Measurements from ENCODE around the gene ACTR3C. TPM values are rescaled to one million over a fixed set of nuclear protein-coding genes. Genes with fewer than 3 reads are reported as not detected.
A peak's percentile ranks its signal among the peaks of the same experiment; 100 is the strongest.

The ACTR3C gene
- total and polyA plus RNA-seq, 10 of the 15 experiments (the other 5 are each of a cell fraction or from before 2014, with no cell fraction given): 2.0 to 10.2 (median 6.3) TPM

DNA sequence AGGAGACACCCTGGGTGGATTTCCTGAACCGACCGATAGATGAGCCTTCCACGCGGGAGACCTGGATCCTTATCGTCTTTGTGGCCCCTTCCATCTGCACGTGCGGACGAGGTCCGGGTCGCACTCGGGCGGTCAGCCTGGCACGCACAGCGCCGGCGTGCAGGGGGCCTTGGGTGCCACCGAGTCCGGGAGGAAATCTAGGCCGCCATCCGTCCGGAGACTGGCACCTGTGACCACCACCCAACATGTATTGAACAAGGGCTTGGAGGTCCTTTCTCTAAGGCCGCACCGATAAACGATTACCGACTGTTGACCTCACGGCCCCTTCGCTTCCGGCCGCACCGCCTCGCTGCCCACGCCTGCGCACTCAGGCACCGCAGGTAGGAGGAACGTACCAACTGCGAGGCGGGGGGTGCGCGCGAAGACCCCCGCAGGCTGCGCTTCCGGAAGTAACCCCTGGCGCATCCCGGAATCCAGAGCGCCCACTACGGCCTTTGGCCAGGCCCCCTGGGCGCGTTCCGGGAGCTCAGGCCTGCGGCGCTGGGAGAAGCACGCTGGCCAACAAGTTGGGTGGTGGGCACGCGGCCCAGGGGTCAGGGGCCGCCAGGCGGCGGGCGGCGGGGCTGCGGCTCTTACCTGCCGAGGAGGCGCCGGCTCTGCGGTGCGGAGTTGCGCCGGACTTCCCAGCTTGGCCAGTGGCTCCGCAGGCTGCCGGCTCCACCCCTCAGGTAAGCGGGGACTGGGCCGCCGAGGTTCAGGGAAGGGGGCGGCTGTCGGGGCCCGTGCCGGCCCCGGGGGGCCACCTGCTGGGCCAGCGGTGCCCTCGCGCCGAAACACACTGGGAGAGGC lies at the start of gene ACTR3C, which contains the start of gene LRRC61 (continued):
- TF ChIP-seq, protein P1, sequence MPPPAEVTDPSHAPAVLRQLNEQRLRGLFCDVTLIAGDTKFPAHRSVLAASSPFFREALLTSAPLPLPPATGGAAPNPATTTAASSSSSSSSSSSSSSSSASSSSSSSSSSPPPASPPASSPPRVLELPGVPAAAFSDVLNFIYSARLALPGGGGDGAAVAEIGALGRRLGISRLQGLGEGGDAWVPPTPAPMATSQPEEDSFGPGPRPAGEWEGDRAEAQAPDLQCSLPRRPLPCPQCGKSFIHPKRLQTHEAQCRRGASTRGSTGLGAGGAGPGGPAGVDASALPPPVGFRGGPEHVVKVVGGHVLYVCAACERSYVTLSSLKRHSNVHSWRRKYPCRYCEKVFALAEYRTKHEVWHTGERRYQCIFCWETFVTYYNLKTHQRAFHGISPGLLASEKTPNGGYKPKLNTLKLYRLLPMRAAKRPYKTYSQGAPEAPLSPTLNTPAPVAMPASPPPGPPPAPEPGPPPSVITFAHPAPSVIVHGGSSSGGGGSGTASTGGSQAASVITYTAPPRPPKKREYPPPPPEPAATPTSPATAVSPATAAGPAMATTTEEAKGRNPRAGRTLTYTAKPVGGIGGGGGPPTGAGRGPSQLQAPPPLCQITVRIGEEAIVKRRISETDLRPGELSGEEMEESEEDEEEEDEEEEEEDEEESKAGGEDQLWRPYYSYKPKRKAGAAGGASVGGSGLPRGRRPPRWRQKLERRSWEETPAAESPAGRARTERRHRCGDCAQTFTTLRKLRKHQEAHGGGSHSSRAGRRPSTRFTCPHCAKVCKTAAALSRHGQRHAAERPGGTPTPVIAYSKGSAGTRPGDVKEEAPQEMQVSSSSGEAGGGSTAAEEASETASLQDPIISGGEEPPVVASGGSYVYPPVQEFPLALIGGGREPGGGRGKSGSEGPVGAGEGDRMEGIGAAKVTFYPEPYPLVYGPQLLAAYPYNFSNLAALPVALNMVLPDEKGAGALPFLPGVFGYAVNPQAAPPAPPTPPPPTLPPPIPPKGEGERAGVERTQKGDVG (CRISPR knock-in tag; IDR thresholded peaks at IDR 0.05): no peak
- TF ChIP-seq, protein P2, sequence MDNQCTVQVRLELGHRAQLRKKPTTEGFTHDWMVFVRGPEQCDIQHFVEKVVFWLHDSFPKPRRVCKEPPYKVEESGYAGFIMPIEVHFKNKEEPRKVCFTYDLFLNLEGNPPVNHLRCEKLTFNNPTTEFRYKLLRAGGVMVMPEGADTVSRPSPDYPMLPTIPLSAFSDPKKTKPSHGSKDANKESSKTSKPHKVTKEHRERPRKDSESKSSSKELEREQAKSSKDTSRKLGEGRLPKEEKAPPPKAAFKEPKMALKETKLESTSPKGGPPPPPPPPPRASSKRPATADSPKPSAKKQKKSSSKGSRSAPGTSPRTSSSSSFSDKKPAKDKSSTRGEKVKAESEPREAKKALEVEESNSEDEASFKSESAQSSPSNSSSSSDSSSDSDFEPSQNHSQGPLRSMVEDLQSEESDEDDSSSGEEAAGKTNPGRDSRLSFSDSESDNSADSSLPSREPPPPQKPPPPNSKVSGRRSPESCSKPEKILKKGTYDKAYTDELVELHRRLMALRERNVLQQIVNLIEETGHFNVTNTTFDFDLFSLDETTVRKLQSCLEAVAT (IDR thresholded peaks at IDR 0.05): peak; percentile 77
- TF ChIP-seq IKZF1 (conservative IDR thresholded peaks at IDR 0.05): peak; percentile 85
- peak; percentile 81 for TF ChIP-seq TAF1 (IDR thresholded peaks at IDR 0.05; ENCODE audit: borderline replicate concordance, low read depth, low read length)
- no peak for TF ChIP-seq EED (IDR thresholded peaks at IDR 0.05; ENCODE audit: low read depth)
- no peak for TF ChIP-seq ETV6 (conservative IDR thresholded peaks at IDR 0.05 in 1 of 2, IDR thresholded peaks at IDR 0.05 in 1 of 2; ENCODE audit: borderline replicate concordance in 1 of 2, low read depth in 1 of 2)
- TF ChIP-seq KLF5 (IDR thresholded peaks at IDR 0.05; ENCODE audit: partially characterized antibody): peak; percentile 97
- TF ChIP-seq TARDBP (IDR thresholded peaks at IDR 0.05; ENCODE audit: borderline replicate concordance): no peak
- no peak for TF ChIP-seq NFYA (IDR thresholded peaks at IDR 0.05; ENCODE audit: borderline replicate concordance, low read depth, low read length)
- peak; percentile 59; the same call in 1 of the 2 replicates for TF ChIP-seq BACH1 (IDR thresholded peaks at IDR 0.05; ENCODE audit: borderline replicate concordance)
- TF ChIP-seq, protein P3, sequence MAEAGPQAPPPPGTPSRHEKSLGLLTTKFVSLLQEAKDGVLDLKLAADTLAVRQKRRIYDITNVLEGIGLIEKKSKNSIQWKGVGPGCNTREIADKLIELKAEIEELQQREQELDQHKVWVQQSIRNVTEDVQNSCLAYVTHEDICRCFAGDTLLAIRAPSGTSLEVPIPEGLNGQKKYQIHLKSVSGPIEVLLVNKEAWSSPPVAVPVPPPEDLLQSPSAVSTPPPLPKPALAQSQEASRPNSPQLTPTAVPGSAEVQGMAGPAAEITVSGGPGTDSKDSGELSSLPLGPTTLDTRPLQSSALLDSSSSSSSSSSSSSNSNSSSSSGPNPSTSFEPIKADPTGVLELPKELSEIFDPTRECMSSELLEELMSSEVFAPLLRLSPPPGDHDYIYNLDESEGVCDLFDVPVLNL (IDR thresholded peaks at IDR 0.05; ENCODE audit: low read depth, low read length): no peak
- 0 out of 2 replicates have a peak, but pooled peaks have one; percentile 51 for TF ChIP-seq RB1 (IDR thresholded peaks at IDR 0.05; ENCODE audit: borderline replicate concordance)
- TF ChIP-seq, protein P4, sequence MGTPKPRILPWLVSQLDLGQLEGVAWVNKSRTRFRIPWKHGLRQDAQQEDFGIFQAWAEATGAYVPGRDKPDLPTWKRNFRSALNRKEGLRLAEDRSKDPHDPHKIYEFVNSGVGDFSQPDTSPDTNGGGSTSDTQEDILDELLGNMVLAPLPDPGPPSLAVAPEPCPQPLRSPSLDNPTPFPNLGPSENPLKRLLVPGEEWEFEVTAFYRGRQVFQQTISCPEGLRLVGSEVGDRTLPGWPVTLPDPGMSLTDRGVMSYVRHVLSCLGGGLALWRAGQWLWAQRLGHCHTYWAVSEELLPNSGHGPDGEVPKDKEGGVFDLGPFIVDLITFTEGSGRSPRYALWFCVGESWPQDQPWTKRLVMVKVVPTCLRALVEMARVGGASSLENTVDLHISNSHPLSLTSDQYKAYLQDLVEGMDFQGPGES (IDR thresholded peaks at IDR 0.05): no peak
- TF ChIP-seq GATAD2B (conservative IDR thresholded peaks at IDR 0.05; ENCODE audit: low read depth): peak; percentile 99
- TF ChIP-seq POLR2AphosphoS5 (IDR thresholded peaks at IDR 0.05; ENCODE audit: low read length): peak; percentile 82
- TF ChIP-seq, protein P5, sequence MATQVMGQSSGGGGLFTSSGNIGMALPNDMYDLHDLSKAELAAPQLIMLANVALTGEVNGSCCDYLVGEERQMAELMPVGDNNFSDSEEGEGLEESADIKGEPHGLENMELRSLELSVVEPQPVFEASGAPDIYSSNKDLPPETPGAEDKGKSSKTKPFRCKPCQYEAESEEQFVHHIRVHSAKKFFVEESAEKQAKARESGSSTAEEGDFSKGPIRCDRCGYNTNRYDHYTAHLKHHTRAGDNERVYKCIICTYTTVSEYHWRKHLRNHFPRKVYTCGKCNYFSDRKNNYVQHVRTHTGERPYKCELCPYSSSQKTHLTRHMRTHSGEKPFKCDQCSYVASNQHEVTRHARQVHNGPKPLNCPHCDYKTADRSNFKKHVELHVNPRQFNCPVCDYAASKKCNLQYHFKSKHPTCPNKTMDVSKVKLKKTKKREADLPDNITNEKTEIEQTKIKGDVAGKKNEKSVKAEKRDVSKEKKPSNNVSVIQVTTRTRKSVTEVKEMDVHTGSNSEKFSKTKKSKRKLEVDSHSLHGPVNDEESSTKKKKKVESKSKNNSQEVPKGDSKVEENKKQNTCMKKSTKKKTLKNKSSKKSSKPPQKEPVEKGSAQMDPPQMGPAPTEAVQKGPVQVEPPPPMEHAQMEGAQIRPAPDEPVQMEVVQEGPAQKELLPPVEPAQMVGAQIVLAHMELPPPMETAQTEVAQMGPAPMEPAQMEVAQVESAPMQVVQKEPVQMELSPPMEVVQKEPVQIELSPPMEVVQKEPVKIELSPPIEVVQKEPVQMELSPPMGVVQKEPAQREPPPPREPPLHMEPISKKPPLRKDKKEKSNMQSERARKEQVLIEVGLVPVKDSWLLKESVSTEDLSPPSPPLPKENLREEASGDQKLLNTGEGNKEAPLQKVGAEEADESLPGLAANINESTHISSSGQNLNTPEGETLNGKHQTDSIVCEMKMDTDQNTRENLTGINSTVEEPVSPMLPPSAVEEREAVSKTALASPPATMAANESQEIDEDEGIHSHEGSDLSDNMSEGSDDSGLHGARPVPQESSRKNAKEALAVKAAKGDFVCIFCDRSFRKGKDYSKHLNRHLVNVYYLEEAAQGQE (IDR thresholded peaks at IDR 0.05; ENCODE audit: low read depth, low read length): no peak
- no peak for TF ChIP-seq YBX1 (IDR thresholded peaks at IDR 0.05)
- TF ChIP-seq NFXL1 (IDR thresholded peaks at IDR 0.05; ENCODE audit: borderline replicate concordance): no peak
